Activated CD8-positive, alpha-beta memory T cell treated with anti-CD3 and anti-CD28 coated beads for 1 hour (primary cell): ENCODE results near the gene TRIM37.

Source experiments
- DNase-seq, 2 donors: peaks; one replicate each; pipeline ENCODE4 v3.0.0-alpha.2; 2020; ENCODE audit warnings: low read depth in 1 of 2; ENCODE audit errors: extremely low read depth in 1 of 2

TRIM37 gene

DNA sequence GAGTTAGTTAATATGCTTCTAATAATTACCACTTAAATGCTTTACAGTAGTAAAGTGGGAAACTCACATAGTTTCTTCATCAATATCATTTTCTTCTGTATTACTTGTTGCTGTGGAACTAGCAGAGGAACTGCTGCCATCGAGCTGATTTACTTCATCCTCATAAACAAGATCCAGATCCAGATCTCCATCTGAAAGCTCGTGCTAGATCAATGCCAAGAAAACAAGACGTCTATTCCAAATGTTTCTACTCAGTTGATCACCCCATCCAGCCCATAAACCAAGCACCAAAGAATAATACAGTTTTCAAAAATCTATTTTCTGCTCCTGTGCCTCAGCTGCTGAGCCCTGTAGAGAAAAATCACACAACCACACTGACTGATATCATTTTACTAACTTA lies 59.1 kb downstream of the TRIM37 start:
- no peak for DNase-seq

GRCh38 chr17:59046192-59046591 lies 60.5 kb downstream of the TRIM37 start:
- DNase-seq: no peak

- no peak for DNase-seq
These were observed 67.9 kb downstream of the TRIM37 start for GRCh38 chr17:59038734-59039133.

DNA sequence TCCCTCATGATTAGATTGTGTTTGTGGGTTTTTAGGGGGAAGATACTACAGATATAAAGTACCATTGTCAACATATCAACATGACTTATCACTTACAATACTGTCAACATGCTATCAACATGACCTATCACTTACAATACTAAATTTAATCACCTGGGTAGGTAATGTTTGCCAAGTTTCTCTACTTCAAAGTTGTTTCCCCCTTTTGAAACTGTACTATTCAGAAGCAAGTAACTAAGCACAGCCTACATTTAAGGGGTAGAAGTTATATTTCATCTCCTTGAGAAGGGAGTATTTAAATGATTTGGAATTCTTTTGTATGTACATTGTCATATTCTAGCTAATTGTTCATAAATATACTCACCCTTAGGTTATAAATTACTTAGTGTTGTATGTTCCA lies 68.7 kb downstream of the TRIM37 start:
- no peak for DNase-seq

DNA sequence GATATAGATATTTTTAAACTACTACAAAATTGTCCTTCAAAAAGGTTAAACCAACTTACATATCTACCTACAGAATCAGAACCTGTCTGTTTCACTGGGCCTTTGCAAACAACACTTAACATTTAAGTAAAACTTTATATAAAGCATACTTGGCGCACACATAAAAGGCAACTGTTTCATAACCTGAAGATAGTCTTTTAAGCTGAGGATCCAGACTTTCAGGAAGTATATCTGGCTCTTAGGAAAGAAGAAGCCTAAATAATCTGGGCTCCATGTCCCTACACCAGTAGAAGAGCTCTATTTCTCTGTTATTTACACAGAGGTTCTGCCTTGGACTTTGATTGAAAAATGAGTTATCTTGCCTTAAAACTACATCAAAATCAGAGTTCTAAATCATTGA lies 75.9 kb downstream of the TRIM37 start:
- no peak for DNase-seq

- DNase-seq: no peak
These were observed 78.4 kb downstream of the TRIM37 start for GRCh38 chr17:59028328-59028727.

DNA sequence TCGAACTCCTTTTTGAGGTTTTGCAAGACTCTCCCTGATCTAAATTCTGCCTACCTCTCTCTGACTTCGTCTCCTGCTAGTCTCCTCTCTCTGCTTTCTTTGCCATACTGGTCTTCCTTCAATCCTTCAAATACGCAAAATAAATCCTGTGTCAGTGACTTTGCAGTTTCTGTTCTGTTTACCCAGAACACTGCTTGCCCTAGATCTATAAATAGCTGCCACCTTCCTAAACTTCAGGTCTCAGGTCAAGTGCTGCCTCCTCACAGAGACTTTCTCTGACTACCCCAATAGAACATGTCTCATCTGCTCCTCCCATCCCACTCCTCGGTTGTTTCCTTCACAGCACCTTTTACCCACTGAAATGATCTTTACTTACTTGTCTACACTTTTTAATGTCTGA lies 78.9 kb downstream of the TRIM37 start:
- no peak for DNase-seq

DNA sequence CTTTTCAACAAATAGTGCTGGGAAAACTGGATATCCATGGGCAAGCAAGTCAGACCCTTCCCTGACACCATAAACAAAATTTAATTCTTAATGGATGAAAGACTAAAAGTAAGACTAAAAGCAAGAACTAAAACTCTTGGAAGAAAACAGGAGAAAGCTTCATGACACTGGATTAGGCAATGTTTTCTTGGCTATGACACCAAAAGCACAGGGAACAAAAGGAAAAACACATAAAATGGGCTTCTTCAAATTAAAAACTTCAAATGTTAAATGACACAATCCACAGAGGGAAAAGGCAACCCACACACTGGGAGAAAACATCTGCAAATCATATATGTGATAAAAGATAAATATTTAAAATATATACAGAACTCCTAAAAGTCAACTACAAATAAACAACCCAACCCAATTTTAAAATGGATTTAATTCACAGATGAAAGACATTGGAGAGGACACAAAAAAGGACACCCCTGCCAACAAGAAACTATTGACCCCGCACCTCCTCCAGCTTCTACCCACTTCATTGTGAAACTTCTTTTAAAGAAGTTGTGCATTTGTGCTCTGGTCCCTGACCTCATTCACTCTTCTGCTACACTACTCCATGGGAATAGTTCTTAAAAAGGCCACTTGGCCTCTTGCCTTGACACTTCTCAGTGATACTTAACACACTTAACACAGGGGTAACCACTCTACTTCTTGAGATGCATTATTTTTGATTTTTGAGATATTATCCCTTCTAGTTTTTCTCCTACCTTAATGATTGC lies 80.3 kb downstream of the TRIM37 start:
- DNase-seq: no peak

DNA sequence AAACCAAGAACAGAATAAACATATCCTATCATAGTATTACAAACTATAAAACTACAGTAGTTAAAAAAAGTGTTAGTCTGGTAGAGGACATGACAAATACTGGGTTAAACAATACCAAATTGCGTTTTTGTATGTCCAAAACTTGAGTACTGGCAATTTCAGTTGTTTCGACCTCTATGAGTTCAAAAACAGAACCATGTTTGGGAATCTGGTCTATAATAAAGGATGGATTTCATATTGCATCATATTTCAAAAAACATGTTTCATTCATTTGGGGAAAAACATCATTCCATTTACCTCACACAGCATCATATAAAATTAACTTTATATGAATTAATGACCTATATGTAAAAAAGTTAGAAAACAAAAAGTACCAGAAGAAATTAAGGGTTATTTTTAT lies 81.8 kb downstream of the TRIM37 start:
- DNase-seq: no peak

GRCh38 chr17:59018019-59018418 lies 88.7 kb downstream of the TRIM37 start:
- DNase-seq: no peak

DNA sequence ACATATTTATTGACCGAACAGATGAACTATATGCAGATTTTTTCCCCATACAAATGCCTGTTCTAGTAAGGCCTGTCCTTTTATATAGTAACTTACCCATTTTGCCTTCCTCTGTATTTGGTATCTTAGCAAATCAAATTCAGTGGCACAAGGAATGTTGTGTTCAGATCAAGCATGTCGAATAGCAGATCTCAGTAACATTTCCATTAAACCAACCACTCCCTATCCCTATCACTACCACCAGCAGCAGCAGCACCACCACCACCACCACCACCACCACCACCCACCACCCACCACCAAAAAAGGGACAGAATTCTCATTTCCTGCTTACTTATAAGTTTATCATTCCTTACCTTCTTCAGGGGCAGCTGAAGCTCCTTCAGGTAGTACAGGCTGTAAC lies 94.7 kb downstream of the TRIM37 start:
- no peak for DNase-seq

GRCh38 chr17:59010026-59010425 lies 96.7 kb downstream of the TRIM37 start:
- no peak for DNase-seq

DNA sequence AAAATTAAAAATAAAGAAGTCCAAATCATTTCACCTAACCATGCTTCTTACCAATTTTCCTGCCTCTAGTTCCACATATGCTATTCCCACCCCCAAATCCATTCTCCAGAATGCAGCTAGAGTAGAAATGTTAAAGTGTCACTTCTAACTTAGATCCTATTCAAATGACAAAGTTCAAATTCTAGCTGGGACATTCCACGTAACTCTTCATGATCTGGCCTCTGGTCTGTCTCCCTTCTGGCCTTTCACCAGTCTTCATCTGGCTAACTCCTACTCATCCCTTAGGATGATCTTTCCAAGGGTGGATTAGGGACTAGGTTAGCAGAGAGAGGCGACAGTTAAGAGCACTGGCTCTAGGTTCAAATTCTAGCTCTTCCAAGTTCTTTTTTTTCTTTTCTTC lies 97.9 kb downstream of the TRIM37 start:
- no peak for DNase-seq

GRCh38 chr17:59007995-59008394 lies 98.7 kb downstream of the TRIM37 start:
- no peak for DNase-seq

DNA sequence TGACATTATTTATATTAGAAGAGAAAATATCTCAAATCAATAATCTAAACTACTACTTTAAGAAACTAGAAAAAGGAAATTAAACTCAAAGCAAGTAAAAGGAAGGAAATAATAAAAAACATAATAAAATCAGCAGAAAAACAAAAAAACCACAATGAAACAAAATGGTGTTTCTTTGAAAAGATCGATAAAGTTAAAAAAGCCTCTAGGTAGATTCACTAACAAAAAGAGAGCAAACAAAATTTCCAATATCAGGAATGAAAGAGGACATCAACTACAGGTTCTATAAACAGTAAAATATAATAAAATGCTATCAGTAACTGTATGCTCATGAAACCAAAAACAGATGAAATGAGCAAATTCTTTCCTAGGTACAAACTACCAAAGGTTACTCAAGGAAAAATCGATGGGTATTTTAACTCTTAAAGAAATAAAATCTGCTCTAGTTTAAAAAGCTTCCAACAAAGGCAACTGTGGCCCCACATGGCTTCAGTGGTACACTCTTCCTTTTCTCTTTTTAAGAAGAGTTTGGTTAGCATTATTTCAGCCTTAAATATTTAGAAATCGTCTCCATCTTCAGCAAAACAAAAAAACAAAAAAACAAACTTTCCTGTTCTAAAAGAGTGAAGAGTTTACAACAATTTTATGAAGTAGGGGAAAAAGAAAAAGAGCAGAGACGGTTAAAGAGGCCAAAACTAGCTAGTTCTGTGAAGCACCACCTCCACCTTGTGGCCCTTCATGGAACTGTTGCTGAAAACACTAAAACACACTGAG lies 102.2 kb downstream of the TRIM37 start:
- DNase-seq: peak; percentile 26 to 48

GRCh38 chr17:59003860-59004259 lies 102.8 kb downstream of the TRIM37 start:
- no peak for DNase-seq

GRCh38 chr17:59002848-59003247 lies 103.8 kb downstream of the TRIM37 start:
- no peak for DNase-seq

DNA sequence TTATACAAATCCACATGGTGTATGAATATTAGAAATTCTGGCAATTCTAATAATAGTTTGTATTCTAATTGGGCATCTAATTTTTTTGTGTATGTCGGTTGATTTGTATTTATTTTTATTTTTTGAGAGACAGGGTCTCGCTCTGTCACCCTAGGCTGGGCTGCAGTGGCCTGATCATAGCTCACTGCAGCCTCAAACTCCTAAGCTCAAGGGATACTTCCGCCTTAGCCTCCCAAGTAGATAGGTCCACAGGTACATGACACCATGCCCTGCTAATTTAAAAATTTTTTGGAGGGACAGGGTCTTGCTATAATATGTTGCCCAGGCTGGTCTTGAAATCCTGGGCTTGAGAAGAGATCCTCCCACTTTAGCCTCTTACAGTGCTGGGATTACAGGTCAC lies 104.6 kb downstream of the TRIM37 start:
- no peak for DNase-seq

GRCh38 chr17:59001158-59001814 lies 105.4 kb downstream of the TRIM37 start:
- peak; percentile 36 to 44 for DNase-seq

- no peak for DNase-seq
These were observed 106.7 kb downstream of the TRIM37 start for GRCh38 chr17:59000022-59000421.

- DNase-seq: no peak
These were observed 107.2 kb downstream of the TRIM37 start for GRCh38 chr17:58999500-58999899.

DNA sequence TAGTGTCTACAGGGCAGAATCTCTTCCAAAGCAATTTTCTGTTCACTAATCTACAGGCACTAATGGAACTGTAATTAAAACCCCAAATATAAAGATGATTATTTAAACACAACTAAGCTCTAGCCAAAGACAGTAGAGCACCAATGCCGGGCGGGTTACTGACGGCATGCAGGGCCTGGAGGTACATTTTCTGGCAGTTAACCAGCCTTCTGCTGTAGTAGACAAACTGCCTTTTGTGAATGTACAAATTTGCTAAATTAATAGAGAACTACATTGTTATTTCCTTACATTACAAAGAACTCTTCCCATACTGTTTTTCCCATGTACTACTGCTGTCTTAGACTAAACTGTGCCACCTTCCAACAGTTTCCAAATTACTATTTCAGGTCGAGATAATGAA lies 107.8 kb downstream of the TRIM37 start:
- DNase-seq: no peak
